SK-N-SH treated with all-trans-retinoic acid at 6 μM for 48 hours (cell line): ENCODE measurements around the gene SLC6A6.
A peak's percentile ranks its signal among the peaks of the same experiment; 100 is the strongest.

Experiments
- ATAC-seq: fragments of 200-7000 bp; cut with Tn5 transposase; 3 replicates; pipeline ENCODE4 v1.9.1; 2020; ENCODE audit warnings: mild to moderate bottlenecking, moderate library complexity
- ARNTL ChIP-seq: fragments of 450-650 bp; formaldehyde crosslinking; IDR thresholded peaks from 2 replicates; pipeline ENCODE4 v1.5.0; 2020; ENCODE audit warnings: low read depth, mild to moderate bottlenecking, moderate library complexity, borderline replicate concordance
- BACH2 ChIP-seq: fragments of 250-450 bp; sonication (Bioruptor Pico); IDR thresholded peaks from 2 replicates; pipeline ENCODE4 v1.9.0; 2021; ENCODE audit warnings: mild to moderate bottlenecking, borderline replicate concordance
- CREB5 ChIP-seq: fragments of 250-450 bp; sonication (Bioruptor Pico); IDR thresholded peaks from 2 replicates; pipeline ENCODE4 v1.5.1; 2020; ENCODE audit warnings: low read depth, mild to moderate bottlenecking, moderate library complexity
- CSRNP3 ChIP-seq: fragments of 250-450 bp; sonication (Bioruptor Pico); IDR thresholded peaks from 2 replicates; pipeline ENCODE4 v1.5.1; 2021; ENCODE audit warnings: mild to moderate bottlenecking, moderate library complexity
- ESRRG ChIP-seq: fragments of 250-450 bp; sonication (Bioruptor Pico); IDR thresholded peaks from 2 replicates; pipeline ENCODE4 v1.6.1; 2021; ENCODE audit warnings: mild to moderate bottlenecking
- GLIS3 ChIP-seq: fragments of 250-450 bp; sonication (Bioruptor Pico); IDR thresholded peaks from 2 replicates; pipeline ENCODE4 v1.5.0; 2020; ENCODE audit warnings: mild to moderate bottlenecking, moderate library complexity
- ISL1 ChIP-seq: fragments of 250-450 bp; sonication (Bioruptor Pico); IDR thresholded peaks from 2 replicates; pipeline ENCODE4 v2.1.2; 2022; ENCODE audit warnings: mild to moderate bottlenecking, moderate library complexity
- OSR1 ChIP-seq: fragments of 250-450 bp; sonication (Bioruptor Pico); IDR thresholded peaks from 2 replicates; pipeline ENCODE4 v1.8.0; 2022; ENCODE audit warnings: moderate library complexity, mild to moderate bottlenecking, inconsistent platforms
- PATZ1 ChIP-seq: fragments of 250-450 bp; sonication (Bioruptor Pico); IDR thresholded peaks from 2 replicates; pipeline ENCODE4 v1.8.0; 2020; ENCODE audit warnings: mild to moderate bottlenecking, moderate library complexity, borderline replicate concordance
- POU6F1 ChIP-seq: fragments of 250-450 bp; sonication (Bioruptor Pico); IDR thresholded peaks from 2 replicates; pipeline ENCODE4 v1.8.0; 2021; ENCODE audit warnings: low read depth, mild to moderate bottlenecking, moderate library complexity, borderline replicate concordance
- PPARA ChIP-seq: fragments of 250-450 bp; sonication (Bioruptor Pico); IDR thresholded peaks from 2 replicates; pipeline ENCODE4 v1.5.0; 2020; ENCODE audit warnings: mild to moderate bottlenecking, borderline replicate concordance
- RARB ChIP-seq: fragments of 250-450 bp; sonication (Bioruptor Pico); IDR thresholded peaks from 2 replicates; pipeline ENCODE4 v1.8.0; 2021; ENCODE audit warnings: mild to moderate bottlenecking, moderate library complexity
- SNAI2 ChIP-seq: fragments of 250-450 bp; sonication (Bioruptor Pico); IDR thresholded peaks from 2 replicates; pipeline ENCODE4 v1.5.0; 2020; ENCODE audit warnings: mild to moderate bottlenecking, moderate library complexity
- TCF4 ChIP-seq: fragments of 250-450 bp; sonication (Bioruptor Pico); IDR thresholded peaks from 2 replicates; pipeline ENCODE4 v1.8.0; 2021; ENCODE audit warnings: mild to moderate bottlenecking, moderate library complexity, borderline replicate concordance
- TOX ChIP-seq: fragments of 250-450 bp; sonication (Bioruptor Pico); IDR thresholded peaks from 2 replicates; pipeline ENCODE4 v1.8.0; 2021; ENCODE audit warnings: mild to moderate bottlenecking, moderate library complexity, borderline replicate concordance
- ZC3H10 ChIP-seq: fragments of 250-450 bp; sonication (Bioruptor Pico); IDR thresholded peaks from 2 replicates; pipeline ENCODE4 v1.5.1; 2021; ENCODE audit warnings: mild to moderate bottlenecking, moderate library complexity
- ZFP3 ChIP-seq: fragments of 250-450 bp; sonication (Bioruptor Pico); IDR thresholded peaks from 2 replicates; pipeline ENCODE4 v1.5.0; 2020; ENCODE audit warnings: mild to moderate bottlenecking, moderate library complexity
- ZNF565 ChIP-seq: fragments of 450-650 bp; formaldehyde crosslinking; conservative IDR thresholded peaks from 2 replicates; pipeline ENCODE4 v1.5.0; 2020; ENCODE audit warnings: low read depth, mild to moderate bottlenecking, moderate library complexity
- ZNF70 ChIP-seq: fragments of 450-650 bp; formaldehyde crosslinking; IDR thresholded peaks from 2 replicates; pipeline ENCODE4 v1.5.0; 2020; ENCODE audit warnings: mild to moderate bottlenecking, moderate library complexity
- ZNF8 ChIP-seq: fragments of 450-650 bp; formaldehyde crosslinking; IDR thresholded peaks from 2 replicates; pipeline ENCODE4 v1.5.0; 2020; ENCODE audit warnings: mild to moderate bottlenecking, moderate library complexity

SLC6A6 gene

GRCh38 chr3:14505803-14506500 is 103.5 kb downstream of the SLC6A6 start:
- no peak for ATAC-seq
- no peak for TF ChIP-seq ZC3H10 (CRISPR knock-in tag)
- no peak for TF ChIP-seq TCF4 (CRISPR knock-in tag)
- no peak for TF ChIP-seq ARNTL
- no peak for TF ChIP-seq SNAI2
- no peak for TF ChIP-seq PPARA (CRISPR knock-in tag)
- TF ChIP-seq BACH2 (CRISPR knock-in tag): no peak
- no peak for TF ChIP-seq ZNF70
- TF ChIP-seq RARB (CRISPR knock-in tag): no peak
- no peak for TF ChIP-seq ZNF565 (CRISPR knock-in tag)
- TF ChIP-seq CREB5 (CRISPR knock-in tag): no peak
- TF ChIP-seq ZFP3 (CRISPR knock-in tag): no peak
- TF ChIP-seq OSR1: no peak
- no peak for TF ChIP-seq PATZ1
- no peak for TF ChIP-seq GLIS3 (CRISPR knock-in tag)
- no peak for TF ChIP-seq ESRRG (CRISPR knock-in tag)
- no peak for TF ChIP-seq TOX (CRISPR knock-in tag)

GRCh38 chr3:14506626-14507304 is 104.4 kb downstream of the SLC6A6 start:
- TF ChIP-seq CSRNP3 (CRISPR knock-in tag) (no peak), ARNTL (no peak), PPARA (CRISPR knock-in tag) (no peak), ISL1 (no peak), RARB (CRISPR knock-in tag) (no peak), OSR1 (no peak)
- ATAC-seq: no peak

- ATAC-seq: no peak
- TF ChIP-seq ESRRG (CRISPR knock-in tag) (no peak), ZC3H10 (CRISPR knock-in tag) (no peak), SNAI2 (no peak), POU6F1 (CRISPR knock-in tag) (no peak), ISL1 (no peak)
Measured at GRCh38 chr3:14507305-14507741, 104.9 kb downstream of the SLC6A6 start.

- ATAC-seq: no peak
- TF ChIP-seq PATZ1 (no peak), ZNF70 (peak; percentile 99), BACH2 (CRISPR knock-in tag) (no peak), ZNF8 (no peak), ARNTL (no peak), TOX (CRISPR knock-in tag) (no peak), ZC3H10 (CRISPR knock-in tag) (no peak), GLIS3 (CRISPR knock-in tag) (no peak)
Measured at GRCh38 chr3:14507757-14508504, 105.5 kb downstream of the SLC6A6 start.
